Measurements from ENCODE around the gene CENPS. TPM values are rescaled to one million over a fixed set of nuclear protein-coding genes. Genes with fewer than 3 reads are reported as not detected.
"Not testable (repeated sequence)": the region's sequence is repeated elsewhere in the genome, so short reads cannot be mapped to it uniquely, and the experiment has no call there.

CENPS gene
- total RNA-seq, 2 donors from 2014 or later, result 23.1 to 30.8 TPM

GRCh38 chr1:10407201-10407600 lies 23.0 kb upstream of the CENPS start:
- no peak for DNase-seq
- H3K36me3 ChIP-seq (ENCODE audit: control insufficient read depth, insufficient read depth, low read length), result peaks cover 98% of the 10 kb centered on the region
- Mint-ChIP-seq H3K27me3 (ENCODE audit: insufficient read depth) (no peaks in the 10 kb centered on the region), H3K4me3 (no peak overlapping the region), H3K36me3 (ENCODE audit: low read depth) (peaks cover 80% of the 10 kb centered on the region), H3K4me1 (no peaks in the 10 kb centered on the region), H3K27ac (no peak overlapping the region), H3K9me3 (no peaks in the 10 kb centered on the region)
- H3K27ac ChIP-seq (ENCODE audit: low read depth, low read length), result no peak overlapping the region
- H3K9ac ChIP-seq (ENCODE audit: extremely low read depth, low read length, poor library complexity, severe bottlenecking), result no peak overlapping the region
- H3K9me3 ChIP-seq (ENCODE audit: control insufficient read depth, low read length), result no peaks in the 10 kb centered on the region
- no peaks in the 10 kb centered on the region for H3K27me3 ChIP-seq (ENCODE audit: control insufficient read depth, insufficient read depth, low read length, poor library complexity, severe bottlenecking)
- no peak for TF ChIP-seq CTCF (conservative IDR thresholded peaks at IDR 0.05)
- H3K4me1 ChIP-seq (ENCODE audit: control insufficient read depth, insufficient read depth, low read length), result no peaks in the 10 kb centered on the region
- WGBS, 2 experiments (ENCODE audit: insufficient coverage in 1 of 2, insufficient read length in 1 of 2), result 94 to 100% methylated on average over 2 of the region's 2 CpGs
- H3K4me3 ChIP-seq (ENCODE audit: low read length), result no peak overlapping the region

- no peak overlapping the region for H3K4me3 Mint-ChIP-seq
- Histone ChIP-seq H3K27me3 (ENCODE audit: control insufficient read depth, insufficient read depth, low read length, poor library complexity, severe bottlenecking) (no peaks in the 10 kb centered on the region), H3K9ac (ENCODE audit: extremely low read depth, low read length, poor library complexity, severe bottlenecking) (no peak overlapping the region), H3K27ac (ENCODE audit: low read depth, low read length) (no peak overlapping the region), H3K4me3 (ENCODE audit: low read length) (no peak overlapping the region), H3K4me1 (ENCODE audit: control insufficient read depth, insufficient read depth, low read length) (no peaks in the 10 kb centered on the region), H3K9me3 (ENCODE audit: control insufficient read depth, low read length) (no peaks in the 10 kb centered on the region), H3K36me3 (ENCODE audit: control insufficient read depth, insufficient read depth, low read length) (peaks cover 95% of the 10 kb centered on the region)
- H3K9me3 Mint-ChIP-seq, result no peaks in the 10 kb centered on the region
- H3K27ac Mint-ChIP-seq, result peak overlapping the region; percentile 84
- H3K36me3 Mint-ChIP-seq (ENCODE audit: low read depth), result peaks cover 83% of the 10 kb centered on the region
- TF ChIP-seq CTCF (conservative IDR thresholded peaks at IDR 0.05), result no peak
- H3K4me1 Mint-ChIP-seq, result peaks cover 6% of the 10 kb centered on the region
- peak; percentile 80 for DNase-seq
- H3K27me3 Mint-ChIP-seq (ENCODE audit: insufficient read depth), result no peaks in the 10 kb centered on the region
- 91% methylated on average over 6 of the region's 6 CpGs; no CpG with 5 or more reads in 1 of the 2 experiments for WGBS, 2 experiments (ENCODE audit: insufficient coverage in 1 of 2, insufficient read length in 1 of 2)
These were observed 14.9 kb upstream of the CENPS start for GRCh38 chr1:10415211-10415930.

- H3K4me3 ChIP-seq (ENCODE audit: low read length); H3K9me3 ChIP-seq (ENCODE audit: control insufficient read depth, low read length); H3K27me3 Mint-ChIP-seq (ENCODE audit: insufficient read depth); H3K27ac ChIP-seq (ENCODE audit: low read depth, low read length); H3K4me1 ChIP-seq (ENCODE audit: control insufficient read depth, insufficient read depth, low read length); H3K9me3 Mint-ChIP-seq; H3K4me3 Mint-ChIP-seq; DNase-seq; H3K9ac ChIP-seq (ENCODE audit: extremely low read depth, low read length, poor library complexity, severe bottlenecking); H3K27me3 ChIP-seq (ENCODE audit: control insufficient read depth, insufficient read depth, low read length, poor library complexity, severe bottlenecking); H3K4me1 Mint-ChIP-seq: not testable (repeated sequence)
- H3K27ac Mint-ChIP-seq, result peak overlapping the region; percentile 56
- peaks cover 87% of the 10 kb centered on the region for H3K36me3 Mint-ChIP-seq (ENCODE audit: low read depth)
- 100% methylated on average over 1 of the region's 1 CpG; no CpG with 5 or more reads in 1 of the 2 experiments for WGBS, 2 experiments (ENCODE audit: insufficient coverage in 1 of 2, insufficient read length in 1 of 2)
- H3K36me3 ChIP-seq (ENCODE audit: control insufficient read depth, insufficient read depth, low read length), result peaks cover 95% of the 10 kb centered on the region
These were observed 14.3 kb upstream of the CENPS start for GRCh38 chr1:10415967-10416366.

GRCh38 chr1:10418741-10419140 lies 11.5 kb upstream of the CENPS start:
- peaks cover 69% of the 10 kb centered on the region for H3K36me3 ChIP-seq (ENCODE audit: control insufficient read depth, insufficient read depth, low read length)
- not testable (repeated sequence) for H3K27ac ChIP-seq (ENCODE audit: low read depth, low read length); DNase-seq; H3K9ac ChIP-seq (ENCODE audit: extremely low read depth, low read length, poor library complexity, severe bottlenecking); H3K4me1 ChIP-seq (ENCODE audit: control insufficient read depth, insufficient read depth, low read length); H3K4me3 ChIP-seq (ENCODE audit: low read length); H3K27me3 ChIP-seq (ENCODE audit: control insufficient read depth, insufficient read depth, low read length, poor library complexity, severe bottlenecking); H3K27me3 Mint-ChIP-seq (ENCODE audit: insufficient read depth); H3K4me1 Mint-ChIP-seq; H3K9me3 ChIP-seq (ENCODE audit: control insufficient read depth, low read length); H3K9me3 Mint-ChIP-seq; H3K27ac Mint-ChIP-seq; H3K4me3 Mint-ChIP-seq
- 97% methylated on average over 6 of the region's 8 CpGs for WGBS, 2 experiments (ENCODE audit: insufficient coverage in 1 of 2, insufficient read length in 1 of 2)
- H3K36me3 Mint-ChIP-seq (ENCODE audit: low read depth), result peaks cover 77% of the 10 kb centered on the region
